NOMO-1 treated with DMSO at 0.1 percent for 48 hours (cell line): ENCODE data around the gene HPCAL4.

Experiments used
- DNase-seq: peaks from one replicate; lab custom pipeline; 2025; ENCODE audit not compliant: unreplicated experiment; lab: John Stamatoyannopoulos, UW

The HPCAL4 gene

GRCh38 chr1:39631361-39632322 lies 59.6 kb downstream of the HPCAL4 start:
- no peak for DNase-seq

- no peak for DNase-seq
Measured at GRCh38 chr1:39628807-39629350, 62.4 kb downstream of the HPCAL4 start.
